ENCODE results near the gene MMEL1. TPM values are rescaled to one million over a fixed set of nuclear protein-coding genes. Genes with fewer than 3 reads are reported as not detected.

The MMEL1 gene
- total and polyA plus RNA-seq, 11 donors = 0.30 to 2.6 (median 0.97) TPM; not detected in 5

GRCh38 chr1:2607641-2608091 is 25.1 kb downstream of the MMEL1 start:
- no peak for TF ChIP-seq CTCF (IDR thresholded peaks at IDR 0.05)
- no peak for TF ChIP-seq POLR2A (IDR thresholded peaks at IDR 0.05)
- Histone ChIP-seq H3K27ac (peak overlapping the region in 1 of 12 donors; percentile 43), H3K4me3 (no peak overlapping the region), H3K27me3 (peaks cover 0 to 43% (median 4%) of the 10 kb centered on the region in 9 donors), H3K4me1 (peaks cover 0 to 10% (median 2%) of the 10 kb centered on the region in 12 donors), H3K36me3 (no peaks in the 10 kb centered on the region), H3K9me3 (no peaks in the 10 kb centered on the region)
- 37 to 62% (median 52%) methylated on average over 9 to 13 of the region's 13 CpGs for WGBS, 4 donors
- DNase-seq (peak in 3 of 5 donors; percentile 18 to 85 (median 72)), ATAC-seq (peak; percentile 55 to 87 (median 64))
- intact Hi-C loops (cut with DNase I) = no loop called here

- Histone ChIP-seq H3K36me3 (no peaks in the 10 kb centered on the region), H3K4me1 (peaks cover 0 to 10% (median 2%) of the 10 kb centered on the region in 12 donors), H3K27ac (peak overlapping the region in 1 of 12 donors; percentile 43), H3K9me3 (no peaks in the 10 kb centered on the region), H3K27me3 (peaks cover 0 to 44% (median 4%) of the 10 kb centered on the region in 9 donors), H3K4me3 (no peak overlapping the region)
- DNase-seq = peak in 3 of 5 donors; percentile 16 to 50 (median 27)
- ATAC-seq = no peak
- TF ChIP-seq POLR2A (IDR thresholded peaks at IDR 0.05) = no peak
- TF ChIP-seq CTCF (IDR thresholded peaks at IDR 0.05) = no peak
- intact Hi-C loops (cut with DNase I) = no loop called here
- 68 to 74% (median 71%) methylated on average over 25 to 36 of the region's 36 CpGs for WGBS, 4 donors
These were observed 25.8 kb downstream of the MMEL1 start for GRCh38 chr1:2606881-2607621.

- peaks cover 0 to 10% (median 2%) of the 10 kb centered on the region in 12 donors for H3K4me1 ChIP-seq
- ATAC-seq = no peak
- H3K36me3 ChIP-seq = no peaks in the 10 kb centered on the region
- 79 to 85% (median 83%) methylated on average over 6 to 15 of the region's 15 CpGs for WGBS, 4 donors
- intact Hi-C loops (cut with DNase I) = no loop called here
- no peak overlapping the region for H3K27ac ChIP-seq
- no peak overlapping the region for H3K4me3 ChIP-seq
- DNase-seq = peak in 2 of 5 donors; percentile 17 to 49
- TF ChIP-seq CTCF (IDR thresholded peaks at IDR 0.05) (no peak), POLR2A (IDR thresholded peaks at IDR 0.05) (no peak)
- peaks cover 0 to 38% (median 4%) of the 10 kb centered on the region in 9 donors for H3K27me3 ChIP-seq
- no peaks in the 10 kb centered on the region for H3K9me3 ChIP-seq
These were observed 26.4 kb downstream of the MMEL1 start for GRCh38 chr1:2606396-2606880.

All from heart left ventricle (tissue), 16 donors.